Measurements from ENCODE around the gene CCNH. TPM values are rescaled to one million over a fixed set of nuclear protein-coding genes. Genes with fewer than 3 reads are reported as not detected.

The CCNH gene
- total RNA-seq, 2 experiments from 2014 or later, result 309 to 311 TPM

- Mint-ChIP-seq H3K4me3 (peak overlapping the region; percentile 97), H3K9me3 (no peaks in the 10 kb centered on the region), H3K27ac (peak overlapping the region; percentile 96)
Measured at GRCh38 chr5:87413343-87413645, 564 bp upstream of the CCNH start.

GRCh38 chr5:87411973-87412629 is 629 bp downstream of the CCNH start:
- ATAC-seq (ENCODE audit: poor library complexity) (peak; percentile 45), DNase-seq (peak in 11 of 14 experiments; percentile 6 to 73 (median 31))
- peaks cover 37% of the 10 kb centered on the region for H3K36me3 ChIP-seq (ENCODE audit: insufficient read depth, low read length)
- intact Hi-C loops (cut with DNase I, micrococcal nuclease), result loop anchor here (1.0 to 5.0 kb wide), 4 partner anchors 11 to 855 kb away; partner anchors contain the start of genes COX7C (in 1 of the 2) and TMEM161B (in 1 of the 2)
- TF ChIP-seq CTCF (IDR thresholded peaks at IDR 0.05), result no peak
- CTCF ChIA-PET, result interaction anchor here (2.4 kb wide), 1 partner anchor 12 kb away, joined by 14 read pairs; no protein-coding TSS in a partner anchor
- H3K9me3 Mint-ChIP-seq, result no peaks in the 10 kb centered on the region
- H3K4me1 ChIP-seq (ENCODE audit: insufficient read depth, low read length), result peaks cover 19% of the 10 kb centered on the region
- peaks cover 57% of the 10 kb centered on the region for H3K4me1 Mint-ChIP-seq (ENCODE audit: low read depth)
- peaks cover 58% of the 10 kb centered on the region for H3K36me3 Mint-ChIP-seq (ENCODE audit: low read depth)
- H3K4me3 ChIP-seq (ENCODE audit: low read length), result peak overlapping the region; percentile 95
- POLR2A ChIA-PET, result interaction anchor here (0.7 to 3.7 kb wide), 12 partner anchors 8 to 794 kb away, joined by 3 to 37 read pairs (median 4); partner anchors contain the start of gene RASA1
- H3K27me3 Mint-ChIP-seq, result no peaks in the 10 kb centered on the region
- no peaks in the 10 kb centered on the region for H3K9me3 ChIP-seq (ENCODE audit: control insufficient read depth in 1 of 2, insufficient read depth in 1 of 2, low read length in 2 of 2)
- peak overlapping the region; percentile 90 to 98 for H3K27ac ChIP-seq (ENCODE audit: low read depth in 1 of 2, low read length in 2 of 2)
- peak overlapping the region; percentile 97 for H3K4me3 Mint-ChIP-seq
- H3K27me3 ChIP-seq (ENCODE audit: control insufficient read depth in 1 of 2, insufficient read depth in 2 of 2, low read length in 2 of 2), result no peaks in the 10 kb centered on the region
- peak overlapping the region; percentile 96 for H3K27ac Mint-ChIP-seq

More at GRCh38 chr5:87413343-87413645, 564 bp upstream of the CCNH start:
- no peak for TF ChIP-seq CTCF (IDR thresholded peaks at IDR 0.05)
- peaks cover 15% of the 10 kb centered on the region for H3K4me1 ChIP-seq (ENCODE audit: insufficient read depth, low read length)
- no peaks in the 10 kb centered on the region for H3K9me3 ChIP-seq (ENCODE audit: control insufficient read depth in 1 of 2, insufficient read depth in 1 of 2, low read length in 2 of 2)
- H3K27me3 Mint-ChIP-seq, result no peaks in the 10 kb centered on the region
- H3K4me3 ChIP-seq (ENCODE audit: low read length), result peak overlapping the region; percentile 95
- intact Hi-C loops (cut with DNase I, micrococcal nuclease), result loop anchor here (2.0 to 5.0 kb wide), 3 partner anchors 792 to 854 kb away; partner anchors contain the start of genes COX7C (in 1 of the 2) and TMEM161B (in 1 of the 2)
- H3K27ac ChIP-seq (ENCODE audit: low read depth in 1 of 2, low read length in 2 of 2), result peak overlapping the region; percentile 80 to 90
- POLR2A ChIA-PET, result interaction anchor here (0.7 to 3.7 kb wide), 9 partner anchors 9 to 795 kb away, joined by 3 to 37 read pairs (median 4); partner anchors contain the start of gene RASA1
- peaks cover 46% of the 10 kb centered on the region for H3K36me3 Mint-ChIP-seq (ENCODE audit: low read depth)
- no peak for ATAC-seq (ENCODE audit: poor library complexity)
- H3K27me3 ChIP-seq (ENCODE audit: control insufficient read depth in 1 of 2, insufficient read depth in 2 of 2, low read length in 2 of 2), result no peaks in the 10 kb centered on the region
- H3K4me1 Mint-ChIP-seq (ENCODE audit: low read depth), result peaks cover 45% of the 10 kb centered on the region
- CTCF ChIA-PET, result interaction anchor here (2.4 kb wide), 1 partner anchor 13 kb away, joined by 14 read pairs; no protein-coding TSS in a partner anchor
- DNase-seq, result peak in 1 of 14 experiments; percentile 27
- peaks cover 25% of the 10 kb centered on the region for H3K36me3 ChIP-seq (ENCODE audit: insufficient read depth, low read length)

- no peak for ATAC-seq (ENCODE audit: poor library complexity)
- intact Hi-C loops (cut with DNase I, micrococcal nuclease), result loop anchor here (1.0 to 5.0 kb wide), 3 partner anchors 10 to 856 kb away; partner anchors contain the start of genes COX7C (in 1 of the 2) and TMEM161B (in 1 of the 2)
- Histone ChIP-seq H3K4me1 (ENCODE audit: insufficient read depth, low read length) (peaks cover 19% of the 10 kb centered on the region), H3K27ac (ENCODE audit: low read depth in 1 of 2, low read length in 2 of 2) (peak overlapping the region in 1 of 2 donors; percentile 98), H3K36me3 (ENCODE audit: insufficient read depth, low read length) (peaks cover 42% of the 10 kb centered on the region), H3K4me3 (ENCODE audit: low read length) (peak overlapping the region; percentile 95), H3K27me3 (ENCODE audit: control insufficient read depth in 1 of 2, insufficient read depth in 2 of 2, low read length in 2 of 2) (no peaks in the 10 kb centered on the region), H3K9me3 (ENCODE audit: control insufficient read depth in 1 of 2, insufficient read depth in 1 of 2, low read length in 2 of 2) (no peaks in the 10 kb centered on the region)
- CTCF ChIA-PET, result interaction anchor here (2.4 kb wide), 1 partner anchor 11 kb away, joined by 14 read pairs; no protein-coding TSS in a partner anchor
- H3K36me3 Mint-ChIP-seq (ENCODE audit: low read depth), result peaks cover 63% of the 10 kb centered on the region
- no peaks in the 10 kb centered on the region for H3K9me3 Mint-ChIP-seq
- peak overlapping the region; percentile 97 for H3K4me3 Mint-ChIP-seq
- H3K27me3 Mint-ChIP-seq, result no peaks in the 10 kb centered on the region
- POLR2A ChIA-PET, result interaction anchor here (0.7 to 3.7 kb wide), 8 partner anchors 13 to 292 kb away, joined by 3 to 37 read pairs (median 4); partner anchors contain the start of gene RASA1
- peaks cover 63% of the 10 kb centered on the region for H3K4me1 Mint-ChIP-seq (ENCODE audit: low read depth)
- H3K27ac Mint-ChIP-seq, result peak overlapping the region; percentile 96
- peak in 3 of 14 experiments; percentile 53 to 64 (median 64) for DNase-seq
- no peak for TF ChIP-seq CTCF (IDR thresholded peaks at IDR 0.05)
Measured at GRCh38 chr5:87411586-87411972, 1.2 kb downstream of the CCNH start.

All from CD4-positive, alpha-beta T cell (primary cell).